Measurements from ENCODE around the gene PON1.

PON1 gene

GRCh38 chr7:95317546-95317945 lies 6.8 kb downstream of the PON1 start:
- DNase-seq (ENCODE audit: low spot score): no peak

- DNase-seq (ENCODE audit: low spot score): no peak
Observed at GRCh38 chr7:95316588-95316987, 7.7 kb downstream of the PON1 start.

- DNase-seq (ENCODE audit: low spot score): no peak
Observed at GRCh38 chr7:95312561-95312960, 11.8 kb downstream of the PON1 start.

- DNase-seq (ENCODE audit: low spot score): no peak
Observed at GRCh38 chr7:95311389-95311788, 12.9 kb downstream of the PON1 start.

GRCh38 chr7:95309951-95310350 lies 14.4 kb downstream of the PON1 start:
- DNase-seq (ENCODE audit: low spot score): no peak

GRCh38 chr7:95304990-95305389 lies 19.3 kb downstream of the PON1 start:
- DNase-seq (ENCODE audit: low spot score): no peak

GRCh38 chr7:95303013-95303905 lies 21.1 kb downstream of the PON1 start:
- no peak for DNase-seq (ENCODE audit: low spot score)

- no peak for DNase-seq (ENCODE audit: low spot score)
Observed at GRCh38 chr7:95298091-95298490, 26.2 kb downstream of the PON1 start.

- no peak for DNase-seq (ENCODE audit: low spot score)
Observed at GRCh38 chr7:95297041-95297440, 27.3 kb downstream of the PON1 start.

- no peak for DNase-seq (ENCODE audit: low spot score)
Observed at GRCh38 chr7:95296456-95296855, 27.9 kb downstream of the PON1 start.

GRCh38 chr7:95295397-95295796 lies 28.9 kb downstream of the PON1 start:
- no peak for DNase-seq (ENCODE audit: low spot score)

GRCh38 chr7:95290166-95290830 lies 34.0 kb downstream of the PON1 start:
- no peak for DNase-seq (ENCODE audit: low spot score)

- DNase-seq (ENCODE audit: low spot score): no peak
Observed at GRCh38 chr7:95286096-95286495, 38.2 kb downstream of the PON1 start.

GRCh38 chr7:95279417-95279816 lies 44.9 kb downstream of the PON1 start:
- DNase-seq (ENCODE audit: low spot score): no peak

GRCh38 chr7:95276114-95276513 lies 48.2 kb downstream of the PON1 start:
- DNase-seq (ENCODE audit: low spot score): no peak

GRCh38 chr7:95269640-95270039 lies 54.7 kb downstream of the PON1 start:
- no peak for DNase-seq (ENCODE audit: low spot score)

- DNase-seq (ENCODE audit: low spot score): no peak
Observed at GRCh38 chr7:95267754-95268153, 56.6 kb downstream of the PON1 start.

- no peak for DNase-seq (ENCODE audit: low spot score)
Observed at GRCh38 chr7:95265634-95266033, 58.7 kb downstream of the PON1 start.

GRCh38 chr7:95264363-95264891 lies 59.9 kb downstream of the PON1 start:
- no peak for DNase-seq (ENCODE audit: low spot score)

GRCh38 chr7:95263785-95264362 lies 60.5 kb downstream of the PON1 start:
- DNase-seq (ENCODE audit: low spot score): no peak

GRCh38 chr7:95262875-95263274 lies 61.5 kb downstream of the PON1 start:
- DNase-seq (ENCODE audit: low spot score): no peak

- no peak for DNase-seq (ENCODE audit: low spot score)
Observed at GRCh38 chr7:95261895-95262415, 62.4 kb downstream of the PON1 start.

GRCh38 chr7:95255691-95256090 lies 68.6 kb downstream of the PON1 start:
- no peak for DNase-seq (ENCODE audit: low spot score)
